Neural cell (in vitro differentiated cells): ENCODE data around the gene TBCB.

Experiments used
- CTCF ChIP-seq: fragments of 450-650 bp; IDR thresholded peaks from 2 replicates; pipeline ENCODE4 v1.5.1; 2014; ENCODE audit warnings: antibody characterized with exemption, mild to moderate bottlenecking, moderate library complexity; ENCODE audit not compliant: poor library complexity, severe bottlenecking
- EP300 ChIP-seq: fragments of 450-650 bp; conservative IDR thresholded peaks from 2 replicates; pipeline ENCODE4 v1.6.1; 2014; ENCODE audit warnings: antibody characterized with exemption, mild to moderate bottlenecking, moderate library complexity; ENCODE audit not compliant: poor library complexity, severe bottlenecking
- EZH2 ChIP-seq: fragments of 200-600, 300-800 bp; shearing (Covaris generic), sonication (generic); IDR thresholded peaks from 2 replicates; pipeline ENCODE4 v1.6.1; 2014; ENCODE audit warnings: antibody characterized with exemption, low read length, borderline replicate concordance, mild to moderate bottlenecking; ENCODE audit not compliant: insufficient read depth, poor library complexity, severe bottlenecking

GRCh38 chr19:36144624-36145023, 29.4 kb downstream of the TBCB start:
- TF ChIP-seq EP300 (no peak), CTCF (no peak), EZH2 (no peak)
